B cell (primary cell): ENCODE results near the gene CACUL1.

Source experiments
- EZH2 ChIP-seq: IDR thresholded peaks from 2 replicates; pipeline ENCODE4 v1.6.1; 2012; ENCODE audit warnings: borderline replicate concordance, low read depth, mild to moderate bottlenecking, moderate library complexity, low read length; ENCODE audit not compliant: insufficient read depth, poor library complexity, severe bottlenecking
- TF ChIP-seq, protein P1 (sequence below): fragments of 200-600 bp; IDR thresholded peaks from one replicate; pipeline ENCODE4 v1.8.0; 2022; ENCODE audit warnings: antibody characterized with exemption, mild to moderate bottlenecking

DNA sequence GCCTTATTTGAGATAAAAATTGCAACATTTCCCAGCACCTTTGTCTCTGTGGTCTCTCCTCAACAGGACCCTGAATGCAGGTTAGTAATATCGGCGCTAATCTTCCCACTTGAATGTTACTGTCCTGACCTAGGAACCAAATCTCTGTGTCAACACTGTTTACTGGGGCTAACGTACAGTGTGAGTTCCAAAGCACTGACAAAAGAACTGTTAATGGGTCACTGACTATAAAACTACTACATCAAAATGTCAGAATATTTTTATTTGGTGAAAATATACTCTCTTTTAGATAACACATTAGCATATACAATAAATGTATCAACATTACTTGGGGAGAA, 33.3 kb downstream of the CACUL1 start:
- TF ChIP-seq, protein P1, sequence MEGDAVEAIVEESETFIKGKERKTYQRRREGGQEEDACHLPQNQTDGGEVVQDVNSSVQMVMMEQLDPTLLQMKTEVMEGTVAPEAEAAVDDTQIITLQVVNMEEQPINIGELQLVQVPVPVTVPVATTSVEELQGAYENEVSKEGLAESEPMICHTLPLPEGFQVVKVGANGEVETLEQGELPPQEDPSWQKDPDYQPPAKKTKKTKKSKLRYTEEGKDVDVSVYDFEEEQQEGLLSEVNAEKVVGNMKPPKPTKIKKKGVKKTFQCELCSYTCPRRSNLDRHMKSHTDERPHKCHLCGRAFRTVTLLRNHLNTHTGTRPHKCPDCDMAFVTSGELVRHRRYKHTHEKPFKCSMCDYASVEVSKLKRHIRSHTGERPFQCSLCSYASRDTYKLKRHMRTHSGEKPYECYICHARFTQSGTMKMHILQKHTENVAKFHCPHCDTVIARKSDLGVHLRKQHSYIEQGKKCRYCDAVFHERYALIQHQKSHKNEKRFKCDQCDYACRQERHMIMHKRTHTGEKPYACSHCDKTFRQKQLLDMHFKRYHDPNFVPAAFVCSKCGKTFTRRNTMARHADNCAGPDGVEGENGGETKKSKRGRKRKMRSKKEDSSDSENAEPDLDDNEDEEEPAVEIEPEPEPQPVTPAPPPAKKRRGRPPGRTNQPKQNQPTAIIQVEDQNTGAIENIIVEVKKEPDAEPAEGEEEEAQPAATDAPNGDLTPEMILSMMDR: no peak
- no peak for TF ChIP-seq EZH2
